Chondrocyte (in vitro differentiated cells): ENCODE data around the gene UVRAG. TPM values are rescaled to one million over a fixed set of nuclear protein-coding genes. Genes with fewer than 3 reads are reported as not detected.

Experiments
- DNase-seq: peaks from one replicate; pipeline ENCODE4 v3.0.0; 2021; ENCODE audit warnings: mixed read lengths, low spot score
- H3K27ac Mint-ChIP-seq: one replicate; pipeline ENCODE4 v1.8.0; 2021; ENCODE audit warnings: mild to moderate bottlenecking, moderate library complexity, mixed read lengths; ENCODE audit not compliant: unreplicated experiment
- H3K27me3 Mint-ChIP-seq: 2 replicates; pipeline ENCODE4 v1.8.0; 2021; ENCODE audit warnings: low read depth, mixed read lengths
- H3K36me3 Mint-ChIP-seq: 2 replicates; pipeline ENCODE4 v1.8.0; 2021; ENCODE audit warnings: low read depth, mixed read lengths
- H3K4me1 Mint-ChIP-seq: 2 replicates; pipeline ENCODE4 v1.8.0; 2021; ENCODE audit warnings: low read depth, mild to moderate bottlenecking, mixed read lengths
- H3K4me3 Mint-ChIP-seq: one replicate; pipeline ENCODE4 v1.8.0; 2021; ENCODE audit warnings: mild to moderate bottlenecking, moderate library complexity, mixed read lengths; ENCODE audit not compliant: unreplicated experiment
- H3K9me3 Mint-ChIP-seq: 2 replicates; pipeline ENCODE4 v1.8.0; 2021; ENCODE audit warnings: low read depth, mixed read lengths
- CTCF ChIP-seq: fragments of 200-600 bp; sonication (generic); IDR thresholded peaks from 2 replicates; pipeline ENCODE4 v1.5.0; 2021; ENCODE audit warnings: antibody characterized with exemption, mild to moderate bottlenecking, moderate library complexity
- total RNA-seq: library from RNA; stranded (reverse); gene quantifications from 3 replicates; pipeline ENCODE4 v1.2.1, GENCODE V29; 2021

Gene UVRAG
- total RNA-seq, 1 donor from 2014 or later: 16.9 TPM

DNA sequence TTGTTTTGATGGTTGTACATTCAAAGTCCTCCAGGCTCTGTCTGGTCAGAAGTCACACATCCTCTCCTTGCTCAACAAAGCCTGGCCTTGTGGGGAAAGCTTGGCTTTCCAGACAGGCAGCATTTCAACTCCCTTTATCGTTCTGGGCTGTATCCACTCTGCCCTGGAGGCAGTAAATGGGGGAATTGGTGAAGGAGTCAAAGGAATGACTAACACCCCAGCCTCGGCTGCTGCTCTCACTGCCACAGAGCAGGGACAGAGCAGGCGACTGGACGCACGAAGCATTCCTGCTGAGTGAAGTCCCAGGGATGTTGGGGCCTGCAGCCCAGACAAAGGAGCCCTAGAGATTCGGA is 338.5 kb downstream of the UVRAG start:
- H3K9me3 Mint-ChIP-seq: no peaks in the 10 kb centered on the region
- no peak for TF ChIP-seq CTCF
- H3K27me3 Mint-ChIP-seq: no peaks in the 10 kb centered on the region
- peak overlapping the region; percentile 78 for H3K27ac Mint-ChIP-seq
- peaks cover 31% of the 10 kb centered on the region for H3K4me1 Mint-ChIP-seq
- peaks cover 1% of the 10 kb centered on the region for H3K36me3 Mint-ChIP-seq
- no peak overlapping the region for H3K4me3 Mint-ChIP-seq
- no peak for DNase-seq

GRCh38 chr11:76155500-76156227 is 340.7 kb downstream of the UVRAG start:
- Mint-ChIP-seq H3K9me3 (no peaks in the 10 kb centered on the region), H3K36me3 (no peaks in the 10 kb centered on the region), H3K4me1 (peaks cover 31% of the 10 kb centered on the region), H3K27ac (no peak overlapping the region), H3K4me3 (no peak overlapping the region), H3K27me3 (no peaks in the 10 kb centered on the region)
- no peak for TF ChIP-seq CTCF
- no peak for DNase-seq

- TF ChIP-seq CTCF: no peak
- H3K36me3 Mint-ChIP-seq: no peaks in the 10 kb centered on the region
- H3K27me3 Mint-ChIP-seq: no peaks in the 10 kb centered on the region
Measured at GRCh38 chr11:76156971-76157427, 342.0 kb downstream of the UVRAG start.

DNA sequence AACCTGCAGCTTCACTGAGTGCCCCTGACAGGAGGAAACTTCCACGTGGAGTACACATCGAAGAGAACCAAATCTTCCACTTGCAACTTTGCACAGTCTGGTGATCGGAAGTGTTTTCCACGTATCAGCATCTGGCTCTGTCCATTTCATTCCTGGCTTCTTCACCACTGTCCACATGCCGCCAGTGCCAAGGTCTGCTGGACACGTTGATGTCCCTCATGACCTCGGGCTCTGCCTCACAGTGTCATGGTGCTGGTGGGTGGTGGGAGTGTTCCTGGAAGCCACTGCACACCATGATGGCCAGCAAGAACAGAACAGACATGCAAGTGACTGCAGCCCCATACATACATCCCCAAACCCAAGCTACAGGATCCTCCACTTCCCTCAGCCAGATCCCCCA is 342.9 kb downstream of the UVRAG start:
- H3K9me3 Mint-ChIP-seq: no peaks in the 10 kb centered on the region
- no peak for DNase-seq
- H3K36me3 Mint-ChIP-seq: no peaks in the 10 kb centered on the region
- no peaks in the 10 kb centered on the region for H3K27me3 Mint-ChIP-seq
- H3K4me3 Mint-ChIP-seq: no peak overlapping the region
- no peak for TF ChIP-seq CTCF
- H3K4me1 Mint-ChIP-seq: peaks cover 34% of the 10 kb centered on the region
- H3K27ac Mint-ChIP-seq: no peak overlapping the region

More at GRCh38 chr11:76156971-76157427, 342.0 kb downstream of the UVRAG start:
- H3K4me1 Mint-ChIP-seq: peaks cover 39% of the 10 kb centered on the region
- DNase-seq: peak; percentile 77
- no peaks in the 10 kb centered on the region for H3K9me3 Mint-ChIP-seq
- no peak overlapping the region for H3K4me3 Mint-ChIP-seq
- H3K27ac Mint-ChIP-seq: no peak overlapping the region

DNA sequence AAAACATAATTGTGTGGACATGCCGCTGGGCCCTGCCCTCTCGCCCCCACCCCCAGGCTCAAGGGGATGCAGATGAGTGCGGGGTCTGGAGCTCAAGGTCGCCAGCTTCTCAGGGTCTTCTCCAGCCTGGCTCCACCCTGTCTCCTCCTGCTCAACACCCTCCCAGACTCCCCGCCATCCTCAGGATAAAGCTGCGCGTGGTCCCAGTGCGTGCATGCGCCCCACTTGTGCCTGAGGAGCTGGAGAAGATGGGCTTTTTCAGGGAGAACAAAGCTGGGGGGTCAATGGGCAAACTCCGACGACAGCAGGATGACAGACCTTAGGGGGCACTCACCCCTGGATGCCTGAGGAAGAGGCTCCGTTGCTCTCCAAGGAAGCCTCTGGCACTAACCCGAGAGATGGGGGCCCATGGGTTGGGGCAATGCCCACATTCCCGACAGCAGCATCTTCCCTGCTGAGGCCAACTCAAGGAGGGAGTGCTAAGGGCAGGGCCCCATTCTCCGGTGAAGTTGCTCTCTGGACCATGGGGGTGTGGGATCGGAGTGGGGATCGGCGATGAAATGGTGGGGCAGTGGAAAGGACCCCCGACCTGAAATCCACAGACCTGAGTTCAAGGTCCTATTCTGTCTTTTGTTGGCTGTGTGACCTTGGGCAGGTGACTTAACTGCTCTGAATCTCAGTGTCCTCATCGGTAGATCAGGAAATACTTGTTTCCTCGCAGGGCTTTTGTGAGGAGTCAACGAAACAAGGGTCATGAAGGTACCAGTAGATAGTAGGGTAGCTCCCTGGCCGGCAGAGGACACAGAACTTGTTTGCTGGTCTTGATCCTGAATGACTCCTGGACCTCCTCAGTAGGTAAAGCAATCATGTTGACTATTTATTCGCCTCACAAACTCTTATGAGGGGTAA is 343.6 kb downstream of the UVRAG start:
- Mint-ChIP-seq H3K27me3 (no peaks in the 10 kb centered on the region), H3K4me3 (no peak overlapping the region), H3K9me3 (no peaks in the 10 kb centered on the region), H3K36me3 (no peaks in the 10 kb centered on the region), H3K27ac (no peak overlapping the region), H3K4me1 (peaks cover 28% of the 10 kb centered on the region)
- DNase-seq: no peak
- TF ChIP-seq CTCF: no peak
